GM18873 (cell line): ENCODE results near the gene LHFPL2.
"Not testable (repeated sequence)": the region's sequence is repeated elsewhere in the genome, so short reads cannot be mapped to it uniquely, and the experiment has no call there.

Experiments
- ATAC-seq: cut with Tn5 transposase; IDR thresholded peaks from one replicate; pipeline ENCODE4 v1.9.1; 2021; ENCODE audit warnings: mild to moderate bottlenecking, moderate library complexity, moderate number of reproducible peaks; ENCODE audit not compliant: unreplicated experiment, low FRiP score

LHFPL2 gene

DNA sequence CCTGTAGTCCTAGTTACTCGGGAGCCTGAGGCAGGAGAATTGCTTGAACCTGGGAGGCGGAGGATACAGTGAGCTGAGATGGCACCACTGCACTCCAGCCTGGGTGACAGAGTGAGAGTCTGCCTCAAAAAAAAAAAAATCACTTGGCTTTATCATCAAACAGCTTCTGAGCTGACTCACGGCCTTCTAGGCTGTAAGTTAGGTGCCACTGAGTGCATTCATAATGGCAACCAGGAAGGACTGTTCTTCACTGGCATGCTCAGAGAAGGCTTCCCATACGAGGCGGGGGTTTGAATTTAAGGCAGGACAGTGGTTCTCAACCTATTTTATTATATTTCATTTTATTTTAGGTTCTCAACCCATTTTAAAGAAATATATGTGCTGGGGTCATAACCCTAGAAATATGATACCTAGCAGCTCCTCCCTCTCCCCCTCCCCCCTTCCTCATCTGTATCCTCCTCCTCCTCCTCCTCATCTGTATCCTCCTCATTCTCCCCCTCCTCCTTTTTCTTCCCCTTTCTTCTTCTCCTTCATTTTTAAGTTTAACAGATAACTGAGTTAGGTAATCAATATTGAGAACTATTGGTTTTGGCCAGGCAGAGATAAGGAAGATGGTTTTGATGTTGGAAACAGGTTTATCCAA is 19.0 kb upstream of the LHFPL2 start:
- no peak for ATAC-seq

DNA sequence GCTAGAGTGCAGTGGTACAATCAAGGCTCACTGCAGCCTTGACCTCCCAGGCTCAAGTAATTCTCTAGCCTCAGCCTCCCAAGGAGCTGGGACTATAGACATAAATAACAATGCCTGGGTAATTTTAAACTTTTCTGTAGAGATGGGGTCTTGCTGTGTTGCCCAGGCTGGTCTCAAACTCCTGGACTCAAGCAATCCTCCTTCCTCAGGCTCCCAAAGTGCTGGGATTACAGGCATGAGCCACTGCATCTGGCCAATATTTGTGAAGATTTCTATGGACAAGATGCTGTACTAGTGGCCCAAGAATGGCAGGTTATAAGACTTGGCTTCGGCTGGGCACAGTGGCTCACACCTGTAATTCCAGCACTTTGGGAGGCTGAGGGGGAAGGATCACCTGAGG is 18.4 kb upstream of the LHFPL2 start:
- ATAC-seq, result not testable (repeated sequence)

DNA sequence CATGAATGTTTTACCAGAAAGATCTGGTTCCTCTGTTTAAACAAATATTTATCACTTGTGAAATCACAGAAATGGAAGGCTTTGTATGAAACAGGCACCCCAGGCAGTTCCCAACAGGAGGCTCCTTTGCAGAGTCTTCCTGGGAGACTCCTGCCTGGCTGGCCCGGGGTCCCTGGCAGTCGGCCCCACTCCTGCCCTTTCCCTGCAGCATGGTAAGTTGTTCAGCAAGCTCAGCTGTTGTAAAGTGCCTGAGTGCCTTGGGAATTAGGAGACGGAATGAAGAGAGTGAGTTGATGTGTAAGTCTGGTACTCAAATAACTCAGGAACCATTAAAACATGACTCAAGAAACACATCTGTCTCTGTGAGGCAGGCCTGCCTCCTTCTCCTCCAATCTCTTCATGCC is 17.5 kb upstream of the LHFPL2 start:
- ATAC-seq, result no peak

GRCh38 chr5:78665534-78665933 is 17.0 kb upstream of the LHFPL2 start:
- ATAC-seq, result no peak

- no peak for ATAC-seq
These were observed 13.8 kb upstream of the LHFPL2 start for GRCh38 chr5:78662323-78662722.

GRCh38 chr5:78661691-78662090 is 13.1 kb upstream of the LHFPL2 start:
- ATAC-seq, result peak; percentile 82

GRCh38 chr5:78661044-78661443 is 12.5 kb upstream of the LHFPL2 start:
- ATAC-seq, result peak; percentile 7

DNA sequence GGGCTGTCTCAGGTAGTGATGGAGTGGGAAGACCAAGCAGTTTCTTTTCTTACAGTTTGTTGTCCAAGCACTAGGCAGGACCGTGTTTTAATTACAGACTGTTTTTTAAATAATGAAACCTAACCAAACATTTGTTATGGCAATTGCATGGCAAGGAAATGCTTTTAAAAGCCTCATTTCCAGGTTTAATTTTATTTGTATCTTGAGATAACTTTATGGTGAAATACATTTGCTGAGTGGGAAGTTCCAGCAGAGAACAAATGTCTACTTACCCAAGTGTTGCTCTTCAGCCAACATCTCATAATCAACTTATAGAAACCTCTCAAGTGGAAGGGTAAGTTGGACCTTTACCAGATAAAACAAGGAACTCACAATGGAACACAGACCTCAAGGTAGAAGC is 11.8 kb upstream of the LHFPL2 start:
- ATAC-seq, result no peak

DNA sequence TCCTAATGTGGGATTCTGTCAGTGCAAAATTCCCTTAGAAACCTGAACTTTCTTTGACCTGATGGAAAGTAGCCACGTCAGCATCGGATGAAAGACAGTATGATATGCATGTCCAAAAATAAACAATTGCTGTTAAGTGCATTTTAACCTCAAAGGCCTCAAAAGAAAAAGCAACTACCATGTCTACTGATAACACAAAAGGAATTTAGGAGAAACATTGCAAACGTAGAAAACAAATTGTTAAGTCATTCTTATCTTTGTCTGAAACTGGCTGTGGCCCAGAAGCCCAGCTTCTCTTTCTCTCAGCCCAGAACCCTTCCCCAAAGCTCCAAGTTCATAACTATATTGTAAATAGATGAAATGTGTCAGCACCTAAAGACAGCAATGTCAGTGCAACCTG is 11.1 kb upstream of the LHFPL2 start:
- ATAC-seq, result no peak

- no peak for ATAC-seq
These were observed 10.5 kb upstream of the LHFPL2 start for GRCh38 chr5:78659114-78659513.

DNA sequence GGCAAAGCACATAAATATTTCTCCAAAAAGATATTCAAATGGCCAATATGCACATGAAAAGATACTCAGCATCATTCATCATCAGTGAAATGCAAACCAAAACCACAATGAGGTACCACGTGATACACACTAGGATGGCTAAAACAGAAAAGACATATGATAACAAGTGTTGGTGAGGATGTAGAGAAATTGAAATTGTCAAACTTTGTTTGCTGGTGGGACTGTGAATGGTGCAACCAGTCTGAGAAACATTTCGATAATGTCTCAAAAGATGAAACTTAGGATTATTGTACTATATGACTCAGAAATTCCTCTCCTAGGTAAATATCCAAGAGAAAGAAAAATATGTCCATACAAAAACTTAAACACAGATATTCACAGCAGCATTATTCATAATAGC is 8.6 kb upstream of the LHFPL2 start:
- ATAC-seq, result no peak

DNA sequence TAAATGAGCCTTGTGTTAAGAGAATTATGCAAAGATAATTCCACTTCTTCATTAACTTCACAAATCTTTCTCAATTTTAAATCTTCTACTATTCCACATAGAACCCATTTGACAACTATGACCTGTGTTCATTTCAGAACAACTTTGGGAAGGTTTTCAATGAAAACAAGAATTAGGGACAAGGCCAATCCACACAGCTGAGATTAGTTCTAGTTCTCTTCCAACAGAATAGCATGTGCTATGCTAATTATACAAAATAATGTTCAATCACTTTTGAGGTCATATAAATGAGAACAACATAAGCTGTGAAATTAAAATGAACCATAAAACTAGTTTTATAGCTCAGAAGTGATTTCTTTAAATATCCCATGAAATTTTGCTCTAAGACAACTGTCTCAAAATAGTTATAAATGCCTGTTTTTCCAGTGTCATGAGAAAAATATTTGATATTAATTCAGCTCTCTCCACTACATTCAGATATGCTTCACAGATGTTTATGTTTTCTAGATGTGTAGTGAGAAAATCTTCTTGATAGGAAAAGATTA is 7.2 kb upstream of the LHFPL2 start:
- ATAC-seq, result no peak

DNA sequence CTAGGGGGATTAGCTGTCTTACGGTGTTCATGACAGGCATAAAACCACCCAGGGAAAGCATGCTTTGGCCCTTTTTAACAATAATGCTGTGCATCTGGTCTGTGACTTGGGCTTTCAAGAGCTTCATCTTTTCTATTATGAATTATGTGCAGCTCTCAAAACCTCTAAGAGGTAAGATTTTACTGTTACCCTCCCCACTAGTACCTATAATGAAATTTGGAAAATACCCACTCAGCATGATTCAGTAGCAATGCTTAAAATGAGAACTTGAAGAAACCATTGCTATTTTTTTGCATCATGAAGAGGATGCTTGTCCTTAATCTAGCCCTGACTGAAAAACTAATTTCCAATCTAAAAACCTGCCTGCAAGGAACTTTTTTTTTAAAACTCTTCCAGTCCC is 5.8 kb upstream of the LHFPL2 start:
- no peak for ATAC-seq

DNA sequence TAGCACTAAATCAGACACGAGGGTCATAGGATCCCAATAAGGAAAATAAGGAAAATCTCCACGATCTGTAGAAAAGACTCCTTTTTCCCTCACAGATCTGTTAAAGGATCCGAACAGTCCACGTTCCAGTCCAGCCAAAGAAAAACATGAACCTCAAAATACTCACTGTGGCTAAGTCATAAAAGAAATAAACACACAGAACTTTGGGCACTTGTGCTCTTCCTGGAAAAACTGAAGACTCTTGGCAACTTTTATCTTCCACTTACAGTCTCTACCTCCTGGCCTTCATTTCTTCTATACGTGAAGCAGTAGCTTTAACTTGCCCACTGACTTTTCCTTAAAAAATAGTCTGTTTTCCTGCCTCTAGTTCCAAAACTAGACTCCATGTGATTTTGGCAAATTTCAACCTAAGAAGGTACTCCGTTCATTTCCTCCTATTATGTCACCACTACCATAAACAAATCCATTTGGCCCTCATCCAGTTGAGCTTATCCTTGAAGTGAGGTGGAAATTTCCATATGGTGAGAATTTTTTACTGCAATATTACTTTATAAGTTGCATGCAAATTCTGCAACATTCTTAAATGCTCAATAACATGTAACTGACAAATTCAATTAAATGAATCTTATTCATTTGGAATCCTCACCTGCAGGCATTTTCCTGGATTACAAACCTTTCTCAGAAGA is 5.3 kb upstream of the LHFPL2 start:
- ATAC-seq, result no peak

DNA sequence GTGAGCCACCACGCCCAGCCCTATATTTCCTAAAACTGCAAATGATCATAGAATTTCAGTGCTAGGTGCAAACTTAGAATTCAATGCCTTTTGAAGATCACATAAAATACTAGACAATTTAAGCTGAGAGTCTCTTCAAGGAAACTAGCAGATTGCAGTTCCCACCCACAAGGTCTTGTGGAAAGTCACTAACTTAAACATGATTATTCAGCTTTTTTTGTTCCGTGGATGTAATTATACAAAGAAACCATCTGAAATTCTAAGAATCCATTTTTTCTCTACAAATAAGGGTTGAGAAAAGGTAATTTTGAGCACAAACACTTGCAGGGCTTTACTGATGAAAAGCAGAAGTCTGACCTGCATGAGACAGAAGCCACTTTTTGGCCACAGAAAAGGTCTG is 4.5 kb upstream of the LHFPL2 start:
- ATAC-seq, result no peak

DNA sequence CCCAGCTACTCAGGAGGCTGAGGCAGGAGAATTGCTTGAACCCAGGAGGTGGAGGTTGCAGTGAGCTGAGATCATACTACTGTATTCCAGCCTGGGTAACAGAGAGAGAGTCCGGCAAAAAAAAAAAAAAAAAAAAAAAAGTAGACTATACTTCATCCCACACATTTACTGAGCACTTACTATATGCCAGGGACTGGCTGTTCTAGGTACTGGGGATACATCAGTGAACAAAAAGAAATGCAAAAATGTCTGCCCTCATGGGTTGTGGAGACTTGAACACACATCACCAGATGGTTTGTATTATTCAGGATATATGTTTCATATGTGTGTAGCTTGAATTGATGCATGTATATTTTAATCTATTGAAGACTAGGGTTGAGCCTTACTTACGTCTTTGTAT is 2.9 kb upstream of the LHFPL2 start:
- no peak for ATAC-seq

GRCh38 chr5:78650531-78650930 is 2.0 kb upstream of the LHFPL2 start:
- ATAC-seq, result no peak

DNA sequence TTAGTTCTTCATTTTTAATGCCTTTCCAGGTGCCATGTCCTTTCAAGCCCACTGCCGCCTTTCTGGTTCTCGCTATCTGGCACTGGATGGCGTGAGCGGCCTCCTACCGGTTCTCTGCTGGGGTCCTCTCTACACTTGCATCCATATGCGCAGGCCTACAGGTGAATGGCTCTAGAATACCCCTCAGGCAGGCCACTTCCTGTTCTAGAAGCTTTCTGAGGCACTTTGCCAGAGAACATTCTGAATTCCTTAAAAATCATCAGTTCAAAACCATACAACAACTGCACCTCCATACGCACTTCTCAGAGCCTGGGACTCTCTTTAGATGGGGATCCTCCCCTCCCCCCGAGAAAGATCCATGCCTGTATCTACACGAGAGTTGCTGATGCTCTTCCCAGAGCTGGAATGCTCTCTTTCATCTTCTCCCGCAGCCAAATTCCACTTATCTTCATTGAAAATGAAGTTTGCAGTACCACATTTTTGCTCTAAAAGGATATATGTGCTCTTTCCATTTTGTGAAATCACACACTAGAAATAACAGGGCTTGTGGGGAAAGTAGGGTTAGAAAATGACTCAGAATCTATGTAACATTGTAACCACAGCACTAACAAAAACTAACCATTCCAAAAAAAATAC is 1.4 kb upstream of the LHFPL2 start:
- ATAC-seq, result no peak

GRCh38 chr5:78649211-78649695 is 681 bp upstream of the LHFPL2 start:
- no peak for ATAC-seq

GRCh38 chr5:78647838-78648358 is 674 bp downstream of the LHFPL2 start:
- ATAC-seq, result no peak

DNA sequence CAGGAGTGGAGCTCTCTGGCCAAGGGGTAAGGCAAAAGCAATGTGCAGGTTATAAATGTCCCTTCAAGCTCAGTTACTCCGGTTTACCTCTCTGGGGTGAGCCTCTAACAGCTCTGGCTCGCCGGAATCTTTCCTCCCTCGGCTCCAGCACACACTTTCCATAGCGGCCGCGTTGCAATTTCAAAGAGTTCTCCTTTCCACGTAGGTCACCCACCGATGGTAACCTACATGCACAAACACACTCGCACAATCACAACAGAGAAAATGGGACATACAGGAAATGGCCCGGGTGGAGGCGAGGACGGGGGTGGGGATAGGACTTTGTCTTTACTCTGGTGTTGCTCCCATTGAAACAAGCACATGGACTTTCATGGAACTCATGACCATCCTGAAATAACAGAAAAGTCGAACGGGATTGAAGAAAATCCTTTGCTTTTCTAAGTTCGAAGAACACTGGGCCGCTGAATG is 1.2 kb downstream of the LHFPL2 start:
- ATAC-seq, result no peak
